H1 (cell line): ENCODE results near the gene LDLRAD4. TPM values are rescaled to one million over a fixed set of nuclear protein-coding genes. Genes with fewer than 3 reads are reported as not detected.

Experiments
- CTCF ChIA-PET: fragments of 300-600 bp; sonication (Branson Sonifier 250); formaldehyde crosslinking; loops from one replicate; lab custom pipeline; 2021; ENCODE audit not compliant: partially characterized antibody; lab: Charles Lee
- POLR2A ChIA-PET: fragments of 300-600 bp; sonication (Branson Sonifier 250); formaldehyde crosslinking; loops from one replicate; lab custom pipeline; 2021; ENCODE audit warnings: inconsistent platforms; ENCODE audit not compliant: partially characterized antibody; lab: Charles Lee
- DNase-seq, 2 experiments: peaks; one replicate each; pipeline versions ENCODE4 v3.0.0 to v3.0.0-alpha.2; 2010 to 2022; ENCODE audit warnings: low spot score in 2 of 2, low read depth in 1 of 2, mixed read lengths in 1 of 2
- FAIRE-seq: peaks from 2 replicates; lab custom pipeline; 2011; peaks lifted over from hg19 to GRCh38; lab: Jason Lieb, UNC
- H2AFZ ChIP-seq: 2 replicates; pipeline ENCODE4 v1.8.1; 2012; ENCODE audit warnings: low read length, inconsistent platforms
- H2AK5ac ChIP-seq: 2 replicates; pipeline ENCODE4 v1.6.1; 2013; ENCODE audit warnings: low read depth, low read length
- H2BK120ac ChIP-seq: replicated peaks from 2 replicates; pipeline ENCODE3; 2013; ENCODE audit warnings: low read depth, low read length, inconsistent platforms
- H2BK12ac ChIP-seq: 2 replicates; pipeline ENCODE4 v1.6.1; 2013; ENCODE audit warnings: low read depth, low read length
- H2BK15ac ChIP-seq: 2 replicates; pipeline ENCODE4 v1.6.1; 2013; ENCODE audit warnings: low read length
- H2BK20ac ChIP-seq: 2 replicates; pipeline ENCODE4 v1.6.1; 2013; ENCODE audit warnings: low read length
- H2BK5ac ChIP-seq: 2 replicates; pipeline ENCODE4 v1.6.1; 2013; ENCODE audit warnings: low read depth, low read length
- H3K14ac ChIP-seq: 2 replicates; pipeline ENCODE4 v1.6.1; 2013; ENCODE audit warnings: inconsistent platforms; ENCODE audit not compliant: insufficient read length
- H3K18ac ChIP-seq: 2 replicates; pipeline ENCODE4 v1.6.1; 2013; ENCODE audit warnings: low read length; ENCODE audit errors: extremely low read depth
- H3K23ac ChIP-seq: 2 replicates; pipeline ENCODE4 v1.6.1; 2013; ENCODE audit warnings: inconsistent platforms; ENCODE audit not compliant: insufficient read length
- H3K23me2 ChIP-seq: 2 replicates; pipeline ENCODE4 v1.6.1; 2013; ENCODE audit warnings: low read depth, low read length
- H3K27ac ChIP-seq: 2 replicates; pipeline ENCODE4 v1.6.1; 2011; ENCODE audit warnings: low read depth, low read length, inconsistent platforms
- H3K27me3 ChIP-seq, 4 experiments: replicated peaks in 1 of 4; 1 replicate in 1 of 4; 2 replicates in 3 of 4; pipeline versions ENCODE4 v1.6.1 to v1.8.1; 2011 to 2013; ENCODE audit warnings: low read length in 3 of 4, mild to moderate bottlenecking in 3 of 4, inconsistent platforms in 2 of 4, mixed read lengths in 2 of 4, moderate library complexity in 1 of 4; ENCODE audit not compliant: control insufficient read depth in 3 of 4, insufficient read depth in 3 of 4; ENCODE audit errors: extremely low read depth in 1 of 4
- H3K36me3 ChIP-seq, 4 experiments: 2 replicates each; pipeline versions ENCODE4 v1.6.1 to v1.8.1; 2011 to 2013; ENCODE audit warnings: mild to moderate bottlenecking in 4 of 4, low read length in 3 of 4, moderate library complexity in 2 of 4, control low read depth in 1 of 4, inconsistent platforms in 1 of 4; ENCODE audit not compliant: insufficient read depth in 4 of 4, control insufficient read depth in 2 of 4
- H3K4ac ChIP-seq: replicated peaks from 2 replicates; pipeline ENCODE3; 2013; ENCODE audit warnings: low read length, low read depth, mixed read lengths, inconsistent platforms; ENCODE audit not compliant: insufficient read length
- H3K4me1 ChIP-seq, 4 experiments: replicated peaks in 1 of 4; 1 replicate in 1 of 4; 2 replicates in 3 of 4; pipeline versions ENCODE4 v1.6.1 to v1.8.1; 2011 to 2013; ENCODE audit warnings: low read length in 3 of 4, inconsistent platforms in 2 of 4, mixed read lengths in 1 of 4; ENCODE audit not compliant: insufficient read depth in 4 of 4, control insufficient read depth in 3 of 4
- H3K4me2 ChIP-seq, 2 experiments: 2 replicates each; pipeline versions ENCODE4 v1.6.1 to v1.8.1; 2011 to 2013; ENCODE audit warnings: low read depth in 2 of 2, low read length in 2 of 2, control low read depth in 1 of 2, inconsistent platforms in 1 of 2, mild to moderate bottlenecking in 1 of 2; ENCODE audit not compliant: insufficient read depth in 1 of 2
- H3K4me3 ChIP-seq, 4 experiments: fragments of 200-600, 300-600 bp in 1 of 4; sonication (generic), shearing (Covaris generic), sonication (Bioruptor Twin) in 1 of 4; 2 replicates each; pipeline versions ENCODE4 v1.5.1 to v1.8.1; 2011 to 2016; ENCODE audit warnings: low read length in 4 of 4, low read depth in 3 of 4, control low read depth in 2 of 4, inconsistent platforms in 2 of 4, mild to moderate bottlenecking in 2 of 4, mixed read lengths in 1 of 4, moderate library complexity in 1 of 4; ENCODE audit not compliant: insufficient read depth in 2 of 4; ENCODE audit errors: extremely low read depth in 1 of 4
- H3K56ac ChIP-seq: replicated peaks from 2 replicates; pipeline ENCODE3; 2013; ENCODE audit warnings: low read depth, mild to moderate bottlenecking, mixed read lengths, low read length, inconsistent platforms; ENCODE audit not compliant: insufficient read length
- H3K79me1 ChIP-seq: 2 replicates; pipeline ENCODE4 v1.6.1; 2013; ENCODE audit warnings: low read depth, low read length, control low read depth
- H3K79me2 ChIP-seq, 2 experiments: 2 replicates each; pipeline versions ENCODE4 v1.6.1 to v1.8.1; 2012 to 2013; ENCODE audit warnings: low read length in 2 of 2, mild to moderate bottlenecking in 2 of 2, inconsistent platforms in 1 of 2; ENCODE audit not compliant: insufficient read depth in 2 of 2, control insufficient read depth in 1 of 2
- H3K9ac ChIP-seq, 4 experiments: replicated peaks in 1 of 4; 1 replicate in 1 of 4; 2 replicates in 3 of 4; pipeline versions ENCODE4 v1.6.1 to v1.8.1; 2011 to 2013; ENCODE audit warnings: low read depth in 3 of 4, low read length in 3 of 4, control low read depth in 2 of 4, mild to moderate bottlenecking in 2 of 4, moderate library complexity in 2 of 4, inconsistent platforms in 1 of 4; ENCODE audit errors: extremely low read depth in 1 of 4
- H3K9me3 ChIP-seq, 2 experiments: 2 replicates each; pipeline versions ENCODE4 v1.6.1 to v1.8.1; 2012 to 2013; ENCODE audit warnings: mild to moderate bottlenecking in 2 of 2, moderate library complexity in 2 of 2, control low read depth in 1 of 2, inconsistent platforms in 1 of 2, low read depth in 1 of 2, low read length in 1 of 2, mixed read lengths in 1 of 2; ENCODE audit not compliant: insufficient read depth in 2 of 2
- H4K20me1 ChIP-seq, 2 experiments: replicated peaks in 1 of 2; 2 replicates each; pipeline versions ENCODE3 to v1.8.1; 2011 to 2013; ENCODE audit warnings: inconsistent platforms in 2 of 2, low read length in 2 of 2, mild to moderate bottlenecking in 1 of 2; ENCODE audit not compliant: insufficient read depth in 2 of 2, control insufficient read depth in 1 of 2
- H4K5ac ChIP-seq: 2 replicates; pipeline ENCODE4 v1.6.1; 2013; ENCODE audit warnings: low read length, low read depth, mixed read lengths, inconsistent platforms; ENCODE audit not compliant: insufficient read length
- H4K8ac ChIP-seq: 2 replicates; pipeline ENCODE4 v1.8.0; 2013; ENCODE audit warnings: mild to moderate bottlenecking, moderate library complexity, low read length, inconsistent platforms; ENCODE audit not compliant: insufficient read depth; ENCODE audit errors: extremely low read depth
- H4K91ac ChIP-seq: replicated peaks from 2 replicates; pipeline ENCODE3; 2013; ENCODE audit warnings: low read length, mixed read lengths, inconsistent platforms; ENCODE audit not compliant: insufficient read length
- ASH2L ChIP-seq: fragments of 200-600, 300-600 bp; sonication (generic); IDR thresholded peaks from one replicate; pipeline ENCODE4 v1.7.1; 2017; ENCODE audit warnings: low read length
- BACH1 ChIP-seq: IDR thresholded peaks from 2 replicates; pipeline ENCODE4 v1.6.1; 2012; ENCODE audit warnings: low read length, improper control_type of control experiment
- CBX8 ChIP-seq: fragments of 300-800, 300-1000 bp; sonication (generic); IDR thresholded peaks from 2 replicates; pipeline ENCODE4 v1.7.1; 2016; ENCODE audit warnings: low read depth, low read length, borderline replicate concordance
- EZH2 ChIP-seq: fragments of 200-600 bp; sonication (generic); IDR thresholded peaks from 2 replicates; pipeline ENCODE4 v1.7.1; 2012; ENCODE audit warnings: low read depth, mild to moderate bottlenecking, moderate library complexity, low read length, inconsistent platforms; ENCODE audit not compliant: severe bottlenecking
- RXRA ChIP-seq: IDR thresholded peaks from 2 replicates; pipeline ENCODE4 v1.6.1; 2011; ENCODE audit warnings: low read depth, mild to moderate bottlenecking, low read length, moderate library complexity; ENCODE audit not compliant: insufficient read depth
- TCF12 ChIP-seq: IDR thresholded peaks from 2 replicates; pipeline ENCODE4 v1.6.1; 2011; ENCODE audit warnings: low read depth, mild to moderate bottlenecking, low read length
- WGBS, 2 experiments: shearing (Covaris generic) in 1 of 2; methylation state at CpG; one replicate each; pipeline versions ENCODE4 v1.1.6 to v1.1.7; 2013 to 2015; ENCODE audit warnings: low lambda C conversion rate in 2 of 2, mixed read lengths in 2 of 2, inconsistent platforms in 1 of 2, low coverage in 1 of 2, missing lambda C conversion rate in 1 of 2; ENCODE audit not compliant: insufficient replicate concordance in 2 of 2, insufficient coverage in 1 of 2, insufficient read length in 1 of 2; ENCODE audit errors: extremely low coverage in 1 of 2, missing lambda C conversion rate in 1 of 2; 5-methylcytosine and 5-hydroxymethylcytosine counted together
- polyA plus RNA-seq, 7 experiments: library from polyadenylated mRNA; depleted of rRNA in 3 of 7; stranded (reverse) in 5 of 7; unstranded in 2 of 7; fragments of >200 nt in 5 of 7; fragments of 200-250 nt in 2 of 7; gene quantifications; 1 replicate in 5 of 7; 2 replicates in 1 of 7; 4 replicates in 1 of 7; pipeline versions ENCODE4 v1.2.1 to v1.2.3, GENCODE V29; 2011 to 2013; ENCODE audit warnings: missing spikeins in 2 of 7, mixed read lengths in 2 of 7
- total RNA-seq: library from RNA; stranded (reverse); fragmentation: NEBNext Ultra II Directional; extraction: Animal tissue kit (Norgen Biotek cat#: 25700); gene quantifications from 2 replicates; pipeline ENCODE4 v1.2.1, GENCODE V29; 2021
- TF ChIP-seq, protein P1 (sequence below): IDR thresholded peaks from 2 replicates; pipeline ENCODE4 v1.6.1; 2011; ENCODE audit warnings: low read length, improper control_type of control experiment

The LDLRAD4 gene
- total and polyA plus RNA-seq, 2 of the 8 experiments (the other 6 are each of a cell fraction or from before 2014, with no cell fraction given): 0.77 to 1.4 TPM

DNA sequence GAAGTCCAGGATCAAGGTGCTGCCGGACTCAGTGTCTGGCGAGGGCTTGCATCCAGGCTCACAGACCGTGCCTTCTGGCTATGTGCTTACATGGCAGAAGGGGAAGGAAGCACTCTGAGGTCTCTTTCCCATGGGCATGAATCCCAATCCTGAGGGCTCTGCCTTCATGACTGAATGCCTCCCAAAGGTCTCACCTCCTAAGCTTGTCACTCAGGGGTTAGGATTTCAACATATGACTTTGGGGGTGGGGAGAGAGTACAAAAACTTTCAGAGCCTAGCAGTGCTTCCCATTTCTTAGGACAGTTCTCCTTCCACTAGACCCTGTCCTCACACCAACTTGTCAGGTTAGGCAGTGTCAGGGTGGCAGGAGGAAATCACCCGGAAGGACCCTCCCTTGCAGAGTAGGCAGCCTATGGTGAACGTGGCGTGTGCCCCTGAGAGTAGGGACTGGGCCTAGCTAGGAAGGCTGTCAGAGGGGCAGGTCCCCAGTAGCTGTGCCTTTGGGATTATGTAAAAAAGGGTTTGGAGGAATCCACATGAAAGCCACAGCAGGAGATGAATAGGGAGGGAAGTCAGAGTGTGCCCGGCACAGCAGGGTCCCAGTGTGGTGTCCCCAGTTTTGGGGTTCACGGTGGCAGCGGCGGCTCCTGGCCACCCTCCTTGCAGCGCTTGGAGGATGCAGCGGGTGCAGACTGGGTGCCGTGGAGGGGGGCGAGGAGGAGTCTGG, 233.3 kb downstream of the LDLRAD4 start:
- Histone ChIP-seq H4K20me1 (no peaks in the 10 kb centered on the region), H3K4ac (no peak overlapping the region), H4K8ac (no peak overlapping the region), H3K9ac (no peak overlapping the region), H4K91ac (peak overlapping the region; percentile 38), H2BK120ac (peak overlapping the region; percentile 30), H3K23ac (no peak overlapping the region), H2AFZ (no peak overlapping the region), H3K14ac (no peak overlapping the region), H3K9me3 (no peaks in the 10 kb centered on the region), H3K79me1 (no peaks in the 10 kb centered on the region), H3K27ac (no peak overlapping the region), H2BK5ac (no peak overlapping the region), H3K56ac (no peak overlapping the region), H3K79me2 (no peaks in the 10 kb centered on the region), H2BK15ac (no peak overlapping the region), H3K4me1 (peaks cover 7 to 28% (median 13%) of the 10 kb centered on the region in 4 experiments), H4K5ac (no peak overlapping the region), H3K23me2 (no peaks in the 10 kb centered on the region), H3K36me3 (no peaks in the 10 kb centered on the region), H2BK12ac (no peak overlapping the region), H3K18ac (peak overlapping the region; percentile 13; the same call in 1 of the 2 replicates), H2BK20ac (no peak overlapping the region), H3K4me2 (peak overlapping the region; percentile 38 to 40; a peak in 3 of 4 replicates), H2AK5ac (0 out of 2 replicates have a peak overlapping the region, but pooled peaks have one; percentile 48), H3K4me3 (no peak overlapping the region), H3K27me3 (peaks cover 0 to 5% (median 1%) of the 10 kb centered on the region in 4 experiments; a peak in 1 of 7 replicates)
- DNase-seq: no peak
- ChIA-PET CTCF (interaction anchor here (0.8 kb wide), 1 partner anchor 286 kb away, joined by 3 read pairs; no protein-coding TSS in a partner anchor), POLR2A (no interaction called here)
- WGBS, 2 experiments: 86% methylated on average over 13 of the region's 14 CpGs; no CpG with 5 or more reads in 1 of the 2 experiments
- no peak for FAIRE-seq
- TF ChIP-seq RXRA: no peak
- no peak for TF ChIP-seq ASH2L
- no peak for TF ChIP-seq CBX8
- TF ChIP-seq, protein P1, sequence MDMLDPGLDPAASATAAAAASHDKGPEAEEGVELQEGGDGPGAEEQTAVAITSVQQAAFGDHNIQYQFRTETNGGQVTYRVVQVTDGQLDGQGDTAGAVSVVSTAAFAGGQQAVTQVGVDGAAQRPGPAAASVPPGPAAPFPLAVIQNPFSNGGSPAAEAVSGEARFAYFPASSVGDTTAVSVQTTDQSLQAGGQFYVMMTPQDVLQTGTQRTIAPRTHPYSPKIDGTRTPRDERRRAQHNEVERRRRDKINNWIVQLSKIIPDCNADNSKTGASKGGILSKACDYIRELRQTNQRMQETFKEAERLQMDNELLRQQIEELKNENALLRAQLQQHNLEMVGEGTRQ: no peak
- TF ChIP-seq EZH2: no peak
- TF ChIP-seq BACH1: no peak
- TF ChIP-seq TCF12: no peak
